ENCODE results near the gene KCNH3.
A peak's percentile ranks its signal among the peaks of the same experiment; 100 is the strongest.

The KCNH3 gene

GRCh38 chr12:49567302-49567610 lies 28.4 kb downstream of the KCNH3 start:
- DNase-seq (ENCODE audit: low read depth) = no peak
- H3K4me3 ChIP-seq (ENCODE audit: low read depth, low read length) = peak overlapping the region; percentile 91
- no peak for TF ChIP-seq CTCF (IDR thresholded peaks at IDR 0.05; ENCODE audit: control insufficient read depth, extremely low read depth, insufficient read depth)

- TF ChIP-seq CTCF (IDR thresholded peaks at IDR 0.05; ENCODE audit: control insufficient read depth, extremely low read depth, insufficient read depth) = no peak
- peak within 1 kb of the TSS; percentile 91 for H3K4me3 ChIP-seq (ENCODE audit: low read depth, low read length)
- DNase-seq (ENCODE audit: low read depth) = peak; percentile 80
Observed at GRCh38 chr12:49567611-49568441, 29.0 kb downstream of the KCNH3 start, which contains the start of gene MCRS1. Gene MCRS1, minus strand, starts transcription at chr12:49568142. Its CDS starts 1,411 bp downstream, at chr12:49566731.

DNA sequence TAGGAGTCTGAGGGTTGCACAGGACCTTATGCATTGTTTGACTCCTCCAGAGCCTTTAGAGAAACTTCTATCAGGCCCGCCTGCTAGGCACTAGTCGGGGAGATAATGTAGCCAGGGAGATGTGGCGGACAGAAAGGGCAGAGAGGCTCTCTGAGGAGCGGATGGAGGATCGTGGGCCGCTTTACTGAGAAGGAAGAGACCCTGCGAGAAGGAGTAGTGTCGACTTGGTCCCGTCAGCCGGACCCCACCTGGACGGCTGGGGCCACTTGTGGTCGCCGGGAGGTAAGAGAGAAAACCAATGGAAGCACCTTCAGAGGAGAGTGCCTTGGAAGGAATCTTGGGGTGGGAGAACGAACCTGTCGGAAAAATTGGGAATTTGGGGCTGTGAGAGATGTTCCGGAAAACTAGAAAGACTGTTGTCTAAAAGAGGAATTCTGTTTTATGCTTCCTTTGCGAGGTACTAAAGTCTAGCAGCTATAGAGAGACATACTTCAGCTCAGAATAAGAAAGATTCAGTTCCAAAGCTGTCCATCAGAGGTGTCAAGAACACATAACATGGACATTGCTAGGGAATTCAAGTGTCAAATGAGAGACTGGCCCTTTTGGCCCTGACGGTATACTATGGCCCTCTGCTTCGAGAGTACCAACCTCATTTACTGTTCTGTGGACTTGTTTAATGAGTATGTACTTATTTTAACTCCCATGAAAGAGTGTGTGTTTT lies 29.8 kb downstream of the KCNH3 start:
- DNase-seq (ENCODE audit: low read depth) = peak; percentile 10
- TF ChIP-seq CTCF (IDR thresholded peaks at IDR 0.05; ENCODE audit: control insufficient read depth, extremely low read depth, insufficient read depth) = no peak
- peak overlapping the region; percentile 91 for H3K4me3 ChIP-seq (ENCODE audit: low read depth, low read length)

DNA sequence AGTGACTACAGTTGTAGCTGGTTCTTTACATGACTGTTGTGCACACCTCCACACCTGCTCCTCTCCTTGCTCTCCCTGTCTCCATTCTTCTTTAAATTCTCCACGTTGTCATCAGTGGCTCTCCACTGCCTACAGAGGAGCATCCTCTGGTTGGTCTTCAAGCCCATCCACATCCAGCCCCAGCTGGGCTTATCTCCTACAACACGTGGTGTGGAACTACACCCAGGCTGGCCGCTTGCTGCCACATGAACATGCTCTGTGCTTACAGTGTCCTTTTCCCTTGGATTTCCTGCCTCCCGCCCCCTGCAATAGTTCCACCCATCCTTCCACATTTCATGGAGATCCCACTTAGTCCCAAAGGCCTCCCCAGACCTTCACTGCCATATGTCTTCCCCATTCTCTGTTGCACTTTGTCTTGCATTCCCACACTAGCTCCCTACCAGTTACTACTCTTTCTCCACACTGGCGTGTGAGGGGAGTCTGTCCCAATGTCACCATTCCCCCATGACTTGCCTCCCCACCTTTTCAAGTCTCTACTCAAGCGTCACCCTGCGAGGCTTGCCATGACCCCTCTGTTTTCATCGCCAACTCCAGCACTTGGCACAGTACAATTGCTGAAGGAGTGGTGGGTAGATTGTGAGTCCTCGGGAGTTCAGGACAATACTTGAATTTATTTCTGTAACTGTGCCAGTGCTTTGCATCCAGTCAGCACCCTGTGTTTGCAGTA lies 38.9 kb downstream of the KCNH3 start:
- DNase-seq (ENCODE audit: low read depth) = no peak
- no peak for TF ChIP-seq CTCF (IDR thresholded peaks at IDR 0.05; ENCODE audit: control insufficient read depth, extremely low read depth, insufficient read depth)

DNA sequence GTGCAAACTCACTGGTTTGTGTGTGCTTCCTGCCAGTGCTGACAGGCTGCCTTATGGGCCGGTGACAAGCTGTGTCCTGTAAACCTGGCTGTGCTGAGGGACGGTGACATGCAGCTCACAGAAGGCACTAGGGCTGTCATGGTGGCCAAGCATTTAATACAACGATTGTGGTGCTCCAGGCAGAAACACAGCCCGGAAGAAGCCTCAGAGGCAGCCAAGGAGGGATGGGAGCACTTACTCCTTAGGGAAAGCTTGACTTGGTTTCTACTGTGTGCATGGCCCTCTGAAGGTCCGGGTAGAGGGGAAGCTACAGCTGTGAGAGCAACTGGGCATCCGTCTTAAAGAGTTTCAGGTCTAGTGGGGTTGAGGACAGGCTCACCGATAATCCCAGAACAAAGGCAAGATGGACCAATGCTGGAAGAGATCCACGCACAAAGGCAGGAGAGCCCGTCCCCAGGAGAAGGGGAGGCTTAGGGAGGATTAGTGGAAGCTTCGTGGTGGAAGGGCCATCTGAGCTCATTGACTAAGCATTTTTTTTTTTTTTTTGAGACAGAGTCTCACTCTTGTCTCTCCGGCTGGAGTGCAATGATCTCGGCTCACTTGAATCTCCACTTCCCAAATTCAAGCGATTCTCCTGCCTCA lies 39.8 kb downstream of the KCNH3 start:
- no peak for TF ChIP-seq CTCF (IDR thresholded peaks at IDR 0.05; ENCODE audit: control insufficient read depth, extremely low read depth, insufficient read depth)
- no peak for DNase-seq (ENCODE audit: low read depth)
- no peak overlapping the region for H3K4me3 ChIP-seq (ENCODE audit: low read depth, low read length)

More for the DNA sequence above, 38.9 kb downstream of the KCNH3 start:
- H3K4me3 ChIP-seq (ENCODE audit: low read depth, low read length) = no peak overlapping the region

Measured in LNCaP clone FGC (cell line).